PFSK-1 (cell line): ENCODE results near the gene ATG7.

Experiments
- FOXP2 ChIP-seq: optimal IDR thresholded peaks from 2 replicates; pipeline ENCODE3; 2011; ENCODE audit warnings: borderline replicate concordance, control low read depth, inconsistent platforms; ENCODE audit not compliant: insufficient read depth; ENCODE audit errors: extremely low read length, extremely low read depth
- POLR2AphosphoS5 ChIP-seq: IDR thresholded peaks from 2 replicates; pipeline ENCODE4 v1.6.1; 2012; ENCODE audit warnings: low read depth, mild to moderate bottlenecking, control low read depth, low read length, moderate library complexity
- SIN3A ChIP-seq: IDR thresholded peaks from 2 replicates; pipeline ENCODE4 v1.6.1; 2012; ENCODE audit warnings: mild to moderate bottlenecking, low read length, moderate library complexity, borderline replicate concordance; ENCODE audit not compliant: insufficient read depth
- TAF1 ChIP-seq: IDR thresholded peaks from 2 replicates; pipeline ENCODE4 v1.6.1; 2012; ENCODE audit warnings: low read length, control low read depth, borderline replicate concordance; ENCODE audit not compliant: insufficient read depth
- TF ChIP-seq, protein P1 (sequence below), 2 experiments: IDR thresholded peaks; 2 replicates each; pipeline versions ENCODE4 v1.6.1 to v1.8.0; 2011 to 2012; ENCODE audit warnings: low read depth in 2 of 2, low read length in 2 of 2, control low read depth in 1 of 2, inconsistent platforms in 1 of 2, mild to moderate bottlenecking in 1 of 2, moderate library complexity in 1 of 2; ENCODE audit not compliant: insufficient read depth in 1 of 2

ATG7 gene

DNA sequence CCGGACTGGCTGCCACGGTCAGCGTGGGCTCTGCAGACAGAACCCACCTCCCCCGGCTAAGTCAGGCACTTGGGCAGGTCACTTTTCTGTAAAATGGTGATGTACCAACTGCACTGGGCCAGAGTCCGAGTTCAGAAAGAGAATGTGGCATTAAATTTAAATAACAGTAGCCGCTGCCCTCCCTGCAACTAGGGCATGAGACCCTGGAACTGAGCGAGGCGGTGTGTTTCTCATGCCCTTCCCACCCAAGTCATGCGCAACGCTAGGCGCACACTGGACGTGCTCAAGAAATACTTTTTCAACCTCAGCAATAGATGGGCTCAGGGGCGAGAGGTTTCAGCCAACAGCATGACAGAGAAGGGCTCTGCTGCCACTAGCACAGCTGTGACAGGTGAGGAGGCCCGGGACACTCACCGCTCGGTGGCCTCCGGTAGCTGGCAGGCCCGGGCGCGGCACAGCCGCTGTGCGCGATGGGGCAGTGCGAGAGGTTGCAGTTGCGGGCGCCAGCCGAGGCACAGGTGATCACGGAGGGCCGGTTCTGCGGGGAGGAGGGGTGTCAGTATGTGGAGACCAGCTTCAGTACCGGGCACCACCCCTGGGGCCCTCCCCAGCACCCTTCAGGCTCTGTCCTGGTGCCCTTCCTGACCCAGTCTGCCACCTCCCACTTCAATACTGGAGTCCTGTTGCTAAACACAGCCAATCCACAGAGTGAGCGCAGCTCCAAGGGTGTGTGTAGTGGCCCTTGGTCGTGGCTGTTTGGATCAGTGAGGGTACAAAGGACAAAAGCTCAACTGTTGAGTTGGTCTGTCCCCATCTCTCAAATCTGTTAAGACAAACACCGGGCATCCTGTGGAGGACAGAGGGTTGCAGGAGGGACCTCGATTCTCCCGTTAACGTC, 287.0 kb downstream of the ATG7 start:
- TF ChIP-seq FOXP2 (no peak), SIN3A (no peak), TAF1 (no peak), POLR2AphosphoS5 (no peak)
- TF ChIP-seq, protein P1, sequence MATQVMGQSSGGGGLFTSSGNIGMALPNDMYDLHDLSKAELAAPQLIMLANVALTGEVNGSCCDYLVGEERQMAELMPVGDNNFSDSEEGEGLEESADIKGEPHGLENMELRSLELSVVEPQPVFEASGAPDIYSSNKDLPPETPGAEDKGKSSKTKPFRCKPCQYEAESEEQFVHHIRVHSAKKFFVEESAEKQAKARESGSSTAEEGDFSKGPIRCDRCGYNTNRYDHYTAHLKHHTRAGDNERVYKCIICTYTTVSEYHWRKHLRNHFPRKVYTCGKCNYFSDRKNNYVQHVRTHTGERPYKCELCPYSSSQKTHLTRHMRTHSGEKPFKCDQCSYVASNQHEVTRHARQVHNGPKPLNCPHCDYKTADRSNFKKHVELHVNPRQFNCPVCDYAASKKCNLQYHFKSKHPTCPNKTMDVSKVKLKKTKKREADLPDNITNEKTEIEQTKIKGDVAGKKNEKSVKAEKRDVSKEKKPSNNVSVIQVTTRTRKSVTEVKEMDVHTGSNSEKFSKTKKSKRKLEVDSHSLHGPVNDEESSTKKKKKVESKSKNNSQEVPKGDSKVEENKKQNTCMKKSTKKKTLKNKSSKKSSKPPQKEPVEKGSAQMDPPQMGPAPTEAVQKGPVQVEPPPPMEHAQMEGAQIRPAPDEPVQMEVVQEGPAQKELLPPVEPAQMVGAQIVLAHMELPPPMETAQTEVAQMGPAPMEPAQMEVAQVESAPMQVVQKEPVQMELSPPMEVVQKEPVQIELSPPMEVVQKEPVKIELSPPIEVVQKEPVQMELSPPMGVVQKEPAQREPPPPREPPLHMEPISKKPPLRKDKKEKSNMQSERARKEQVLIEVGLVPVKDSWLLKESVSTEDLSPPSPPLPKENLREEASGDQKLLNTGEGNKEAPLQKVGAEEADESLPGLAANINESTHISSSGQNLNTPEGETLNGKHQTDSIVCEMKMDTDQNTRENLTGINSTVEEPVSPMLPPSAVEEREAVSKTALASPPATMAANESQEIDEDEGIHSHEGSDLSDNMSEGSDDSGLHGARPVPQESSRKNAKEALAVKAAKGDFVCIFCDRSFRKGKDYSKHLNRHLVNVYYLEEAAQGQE (IDR thresholded peaks at IDR 0.05; ENCODE audit: insufficient read depth in 1 of 2, low read depth in 2 of 2, low read length in 2 of 2): no peak

GRCh38 chr3:11559816-11560633, 287.8 kb downstream of the ATG7 start:
- no peak for TF ChIP-seq TAF1
- TF ChIP-seq SIN3A: no peak
- TF ChIP-seq FOXP2: no peak
- no peak for TF ChIP-seq POLR2AphosphoS5
- TF ChIP-seq, protein P1 (IDR thresholded peaks at IDR 0.05; ENCODE audit: insufficient read depth in 1 of 2, low read depth in 2 of 2, low read length in 2 of 2): no peak

DNA sequence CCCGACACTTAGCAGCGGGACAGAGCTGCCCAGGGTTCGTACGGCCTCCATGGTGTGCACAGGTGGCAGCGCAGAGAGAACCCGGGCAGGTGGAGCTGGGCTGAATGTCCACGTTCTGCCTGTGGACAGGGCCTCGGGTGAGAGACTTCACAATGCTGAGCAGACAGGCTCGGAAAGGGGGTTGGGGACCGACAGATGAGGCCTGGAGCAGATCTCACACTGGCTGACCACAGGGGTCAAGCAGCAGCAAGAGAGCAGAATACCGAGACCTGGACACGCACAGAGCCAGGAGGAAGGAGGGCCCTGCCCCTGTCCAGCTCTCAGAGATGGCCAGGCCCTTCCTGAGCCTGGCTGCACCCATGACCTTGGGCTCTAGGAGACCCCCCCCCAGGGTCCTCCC, 288.5 kb downstream of the ATG7 start:
- TF ChIP-seq FOXP2 (no peak), SIN3A (no peak), POLR2AphosphoS5 (no peak), TAF1 (no peak)
- TF ChIP-seq, protein P1 (IDR thresholded peaks at IDR 0.05; ENCODE audit: insufficient read depth in 1 of 2, low read depth in 2 of 2, low read length in 2 of 2): no peak

DNA sequence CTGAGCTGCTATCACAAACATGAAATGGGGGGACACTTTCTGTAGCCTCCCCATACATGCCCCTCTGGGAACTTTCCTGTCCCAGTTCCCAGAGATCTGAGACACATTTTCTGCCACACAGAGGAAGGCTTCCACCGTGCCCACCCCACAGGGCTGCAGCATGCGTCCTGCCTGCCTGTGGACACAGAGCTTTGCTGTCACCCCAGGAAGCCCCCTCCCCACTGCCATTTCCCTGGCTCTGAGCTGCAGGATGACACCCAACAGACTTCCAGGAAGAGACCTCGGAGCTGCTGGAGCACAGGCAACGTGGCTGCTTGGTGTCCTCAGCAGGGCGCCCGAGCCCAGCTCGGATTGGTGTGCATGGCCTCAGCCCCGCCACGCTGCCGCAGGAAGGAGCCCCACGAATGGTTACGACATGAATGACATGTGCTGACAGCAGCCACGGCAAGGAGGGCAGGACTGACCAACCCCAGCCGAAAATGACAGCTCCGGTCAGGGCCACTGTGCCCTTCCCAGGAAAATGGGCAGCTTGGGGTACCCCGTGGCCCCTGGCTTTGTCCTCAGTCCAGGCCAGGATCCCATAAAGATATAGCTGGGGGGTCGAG, 290.2 kb downstream of the ATG7 start:
- TF ChIP-seq FOXP2: no peak
- TF ChIP-seq, protein P1 (IDR thresholded peaks at IDR 0.05; ENCODE audit: insufficient read depth in 1 of 2, low read depth in 2 of 2, low read length in 2 of 2): no peak
- TF ChIP-seq TAF1: no peak
- TF ChIP-seq SIN3A: no peak
- no peak for TF ChIP-seq POLR2AphosphoS5
